ENCODE results near the gene SLIT1.
A peak's percentile ranks its signal among the peaks of the same experiment; 100 is the strongest.

Gene SLIT1

DNA sequence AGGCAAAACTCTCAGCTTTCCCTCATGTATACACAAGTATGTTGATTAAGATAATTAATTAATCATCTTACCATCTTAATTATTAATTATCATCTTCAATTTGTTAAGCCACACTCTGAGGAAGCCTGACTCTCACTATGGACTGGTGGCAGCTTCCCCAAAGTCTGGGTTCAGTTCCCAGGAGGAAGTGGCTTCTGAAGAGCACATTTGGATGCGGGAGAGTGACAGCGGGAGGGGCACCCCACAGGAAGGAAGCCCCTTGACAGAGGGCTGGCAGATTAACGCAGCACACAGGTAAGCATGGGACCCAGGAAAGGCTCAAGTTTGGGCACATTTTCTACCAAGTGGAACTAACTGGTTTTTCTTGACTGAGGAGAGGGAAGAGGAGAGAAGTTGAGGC is 13.4 kb upstream of the SLIT1 start:
- DNase-seq: no peak

DNA sequence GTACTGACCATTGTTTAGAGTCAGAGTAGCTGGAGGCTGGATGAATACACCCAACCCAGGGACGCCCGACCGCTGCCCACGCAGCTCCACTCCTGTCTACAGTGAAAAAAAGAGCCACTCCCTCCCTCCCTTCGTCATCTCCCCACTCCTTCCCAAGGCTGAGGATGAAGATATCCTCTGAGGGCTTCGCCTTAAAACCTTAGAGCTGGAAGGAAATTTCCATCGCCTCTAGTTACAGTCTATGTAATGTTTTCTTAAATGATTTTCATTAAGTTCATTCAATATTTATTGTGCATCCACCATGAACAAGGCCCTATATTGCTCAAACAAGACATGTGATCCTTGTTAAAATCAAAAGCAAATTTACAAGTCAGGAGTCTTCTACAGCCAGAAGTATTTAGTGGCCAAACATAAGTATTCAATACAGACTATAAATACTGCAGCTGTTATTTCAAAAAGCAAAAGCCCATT is 11.3 kb upstream of the SLIT1 start:
- no peak for DNase-seq

DNA sequence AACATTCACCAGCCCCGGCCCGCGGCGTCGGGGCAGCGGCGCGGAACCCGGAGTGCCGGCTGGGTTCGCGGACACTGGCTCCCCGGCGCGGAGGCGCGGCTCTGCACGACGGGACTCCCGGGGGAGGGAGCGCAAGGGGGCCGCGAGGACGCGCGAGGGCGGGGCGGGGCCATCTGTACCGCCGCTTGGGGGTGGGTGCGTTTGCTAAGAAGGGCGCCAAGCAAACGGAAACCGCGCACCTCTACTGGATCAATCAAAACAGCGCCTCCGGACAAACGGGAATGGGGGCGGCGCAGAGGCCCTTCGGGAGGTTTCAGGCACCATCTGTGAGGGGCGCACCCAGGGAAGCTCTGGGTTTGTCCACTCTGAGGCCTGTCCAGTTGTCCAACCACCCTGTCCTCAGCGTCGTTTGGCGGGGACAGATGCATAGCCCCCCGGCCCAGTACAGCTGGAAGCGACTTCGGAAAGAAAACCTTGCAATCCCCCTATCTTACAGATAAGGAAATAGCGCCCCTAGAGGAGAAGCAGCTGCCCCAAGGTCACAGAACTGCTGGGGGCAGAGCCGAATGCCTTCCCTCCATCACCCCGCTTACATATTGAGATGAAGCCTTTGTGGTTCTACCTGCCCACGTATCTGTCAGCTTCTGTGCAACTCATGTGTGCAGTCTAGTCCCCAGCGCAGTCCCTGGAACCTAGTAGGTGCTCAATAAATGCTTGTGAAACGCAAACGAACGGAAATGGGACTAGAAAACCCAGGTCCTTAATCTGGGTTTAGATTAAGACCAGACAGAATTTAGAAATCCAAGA is 10.7 kb upstream of the SLIT1 start:
- DNase-seq: peak; percentile 79

DNA sequence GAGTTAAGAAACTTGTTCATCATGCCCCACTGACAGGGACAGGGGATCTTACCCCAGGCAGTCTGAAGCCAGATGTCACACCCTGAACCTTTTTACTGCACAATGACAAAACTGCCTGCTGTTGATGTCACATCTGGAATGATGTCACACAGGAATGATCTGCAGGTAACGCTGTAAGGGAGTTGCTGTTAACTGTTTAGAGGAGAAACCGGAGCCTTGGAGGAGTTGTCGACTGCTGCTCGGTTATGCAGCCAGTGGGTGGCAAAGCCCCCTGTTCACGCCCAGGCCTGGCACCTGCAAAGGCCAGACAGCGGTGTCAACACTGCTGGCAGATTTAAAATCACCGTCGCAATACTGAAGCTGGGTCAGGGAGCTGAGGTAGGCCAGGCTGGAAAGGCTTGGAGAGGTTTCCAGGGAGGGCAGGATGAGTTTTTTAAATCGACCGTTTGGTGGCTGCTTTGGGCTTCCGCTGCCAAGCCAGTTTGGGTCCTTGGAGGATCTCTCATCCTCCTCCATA is 10.0 kb upstream of the SLIT1 start:
- DNase-seq: no peak

GRCh38 chr10:97192952-97193435 is 7.2 kb upstream of the SLIT1 start:
- DNase-seq: no peak

- no peak for DNase-seq
These were observed 4.7 kb upstream of the SLIT1 start for GRCh38 chr10:97190450-97190849.

- DNase-seq: peak; percentile 80
These were observed 2.5 kb upstream of the SLIT1 start for GRCh38 chr10:97188261-97188711.

DNA sequence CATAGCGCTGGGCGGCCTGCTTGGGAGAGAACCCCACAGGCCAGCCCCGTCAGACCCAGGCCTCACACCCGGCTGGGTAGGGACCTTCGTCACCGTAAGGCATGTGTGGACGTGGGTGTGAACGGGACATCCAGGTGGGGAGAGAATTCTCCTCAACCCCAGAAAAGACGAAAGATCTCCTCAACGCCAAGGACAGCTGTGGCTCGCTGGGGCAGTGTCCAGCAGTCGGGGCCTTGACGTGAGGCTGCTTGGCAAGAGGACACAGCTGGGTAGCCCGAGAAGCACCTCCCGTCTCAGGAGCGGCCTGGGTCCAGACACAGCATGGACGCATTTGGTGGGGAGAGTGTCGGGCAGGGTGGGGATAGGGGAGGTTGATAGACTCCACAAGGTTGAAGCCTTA is 1.2 kb upstream of the SLIT1 start:
- no peak for DNase-seq

GRCh38 chr10:97184971-97185325 is 811 bp downstream of the SLIT1 start:
- DNase-seq: no peak

DNA sequence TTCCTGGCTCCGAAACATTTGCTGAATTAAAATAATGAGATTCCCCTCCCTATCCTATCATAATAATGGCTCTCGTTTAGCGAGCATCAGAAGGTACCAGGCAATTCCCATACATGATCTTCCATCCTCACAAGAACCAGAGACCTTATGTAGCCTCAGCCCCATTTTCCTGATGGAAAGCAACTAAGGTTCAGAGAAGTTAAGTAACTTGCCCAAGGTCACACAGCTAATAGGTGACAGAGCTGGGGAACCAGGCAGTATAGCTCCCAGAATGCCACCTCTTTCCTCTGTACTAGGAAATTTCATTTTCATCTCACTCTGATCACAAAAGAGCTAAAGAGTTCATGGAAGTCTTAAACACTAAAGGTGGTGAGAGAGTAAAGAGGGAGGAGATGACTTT is 2.4 kb downstream of the SLIT1 start:
- DNase-seq: no peak

GRCh38 chr10:97182288-97182990 is 3.3 kb downstream of the SLIT1 start:
- DNase-seq: no peak

DNA sequence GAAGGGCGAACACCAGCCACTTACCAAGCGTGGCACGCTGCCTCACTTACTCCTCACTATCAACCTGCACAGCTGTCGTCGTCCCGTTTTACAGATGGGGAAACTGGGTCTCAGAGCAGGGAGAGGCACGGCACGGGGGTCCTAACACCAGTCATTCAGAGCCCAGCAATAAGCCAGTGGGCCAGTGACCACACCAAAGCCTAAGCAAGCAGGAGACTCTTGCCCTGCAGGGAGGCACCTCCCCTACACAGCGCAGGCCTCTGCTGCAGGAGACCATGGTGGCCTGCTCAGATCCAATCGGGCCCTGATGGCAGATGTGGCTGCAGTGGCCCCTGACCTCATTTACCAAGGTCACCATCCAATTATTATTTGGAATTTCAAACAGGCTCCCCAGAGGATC is 4.8 kb downstream of the SLIT1 start:
- DNase-seq: no peak

GRCh38 chr10:97180363-97180755 is 5.4 kb downstream of the SLIT1 start:
- DNase-seq: no peak

DNA sequence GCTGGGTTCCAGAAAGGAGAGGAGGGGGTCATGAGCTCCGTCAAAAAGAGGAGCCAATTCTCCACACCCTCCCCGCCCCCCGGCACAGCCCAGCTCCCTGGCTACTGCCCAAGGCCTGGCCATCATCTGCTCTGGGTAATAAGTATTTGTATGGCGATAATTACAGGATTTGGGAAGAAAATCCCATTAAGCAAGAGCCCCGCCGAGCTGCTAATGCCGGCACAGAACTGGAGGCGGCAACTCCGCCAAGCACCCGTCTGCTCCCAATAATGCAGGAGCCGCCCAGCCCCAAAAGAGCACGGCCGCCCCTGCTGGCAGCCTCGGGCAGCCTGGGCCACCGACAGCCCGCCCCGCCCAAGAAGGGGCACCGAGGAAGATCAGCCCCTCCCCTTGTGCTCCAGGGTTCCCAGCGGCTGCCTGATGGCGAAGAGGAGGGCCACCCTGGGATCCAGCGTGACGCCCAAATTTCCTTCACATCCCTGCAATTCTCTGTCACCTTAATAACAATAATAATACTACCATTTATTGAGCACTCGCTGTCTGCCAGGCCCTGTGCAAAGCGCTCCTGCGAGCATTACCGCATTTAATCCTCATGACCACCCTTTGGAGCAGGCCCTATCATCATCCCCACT is 5.9 kb downstream of the SLIT1 start:
- DNase-seq: peak; percentile 77

DNA sequence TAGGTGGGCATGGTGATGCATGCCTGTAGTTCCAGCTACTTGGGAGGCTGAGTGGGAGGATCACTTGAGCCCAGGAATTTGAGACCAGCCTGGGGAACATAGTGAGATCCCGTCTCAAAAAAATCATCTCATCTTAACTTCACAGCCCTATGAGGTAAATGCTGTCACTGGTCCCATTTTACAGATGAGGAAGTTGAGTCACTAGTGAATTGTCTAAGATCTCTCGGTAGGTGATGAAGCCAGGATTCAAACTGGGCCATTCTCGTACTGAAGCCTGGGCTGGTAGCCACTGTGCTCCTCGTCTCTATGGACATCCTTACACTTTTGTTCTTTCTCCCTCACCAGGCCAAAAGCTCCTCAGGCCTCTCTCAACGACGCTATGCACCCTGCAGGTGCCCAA is 6.4 kb downstream of the SLIT1 start:
- DNase-seq: no peak

DNA sequence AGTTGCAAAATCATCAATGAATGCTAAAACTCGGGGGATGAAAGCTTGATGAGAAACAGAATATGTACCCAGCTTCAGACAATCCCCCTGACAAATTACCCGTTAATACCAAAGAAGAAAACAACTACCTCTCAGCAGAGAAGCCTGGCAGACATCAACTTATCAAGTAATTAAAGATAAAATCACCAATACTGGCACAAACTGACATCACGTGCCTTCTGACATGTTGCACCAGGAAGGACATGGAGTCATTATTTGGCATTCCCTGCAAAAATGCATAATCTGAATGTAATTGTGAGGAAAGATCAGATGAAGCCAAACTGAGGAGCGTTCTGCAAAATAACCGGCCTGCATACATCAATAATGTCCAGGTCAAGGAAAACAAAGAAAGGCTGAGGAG is 7.7 kb downstream of the SLIT1 start:
- DNase-seq: no peak

DNA sequence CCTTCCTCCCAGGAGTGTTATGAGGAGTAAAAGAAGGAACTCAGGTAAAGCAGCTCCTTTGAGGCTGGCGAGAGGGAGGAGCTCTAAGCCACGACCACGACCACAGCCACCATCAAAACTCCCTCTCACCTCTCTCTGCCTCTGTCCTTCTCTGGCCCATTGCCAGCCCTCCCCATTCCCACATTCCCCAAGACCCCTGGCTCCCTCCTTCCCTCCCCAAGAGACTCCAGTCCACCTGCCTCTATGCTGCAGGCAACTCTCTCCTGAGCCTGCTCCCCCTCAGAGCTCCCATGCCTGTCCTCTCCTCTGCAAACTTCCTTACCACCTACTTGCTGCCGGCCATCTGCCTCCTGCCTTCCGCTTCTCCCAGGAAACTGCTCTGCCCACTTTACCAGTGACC is 9.5 kb downstream of the SLIT1 start:
- no peak for DNase-seq

DNA sequence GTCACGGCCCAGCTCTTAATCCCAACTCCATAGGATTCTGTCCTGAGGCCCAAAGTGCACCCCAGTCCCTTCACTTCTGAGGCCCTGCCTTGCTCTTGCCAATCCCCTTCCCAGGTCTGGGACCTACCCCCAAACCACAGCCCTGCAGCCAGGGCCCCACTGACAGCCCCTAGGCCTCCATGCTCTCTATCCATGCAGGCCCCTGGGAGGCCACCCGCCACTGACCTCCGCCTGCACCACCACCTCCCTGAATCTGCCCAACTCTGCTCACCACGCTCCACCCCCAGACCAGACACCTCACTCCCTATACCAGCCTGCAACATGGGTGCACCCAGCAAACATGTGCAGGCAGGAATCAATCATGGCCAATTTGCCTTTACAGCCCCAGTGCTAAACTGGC is 10.2 kb downstream of the SLIT1 start:
- no peak for DNase-seq

- DNase-seq: no peak
These were observed 10.8 kb downstream of the SLIT1 start for GRCh38 chr10:97174941-97175340.

GRCh38 chr10:97174276-97174775 is 11.4 kb downstream of the SLIT1 start:
- no peak for DNase-seq

DNA sequence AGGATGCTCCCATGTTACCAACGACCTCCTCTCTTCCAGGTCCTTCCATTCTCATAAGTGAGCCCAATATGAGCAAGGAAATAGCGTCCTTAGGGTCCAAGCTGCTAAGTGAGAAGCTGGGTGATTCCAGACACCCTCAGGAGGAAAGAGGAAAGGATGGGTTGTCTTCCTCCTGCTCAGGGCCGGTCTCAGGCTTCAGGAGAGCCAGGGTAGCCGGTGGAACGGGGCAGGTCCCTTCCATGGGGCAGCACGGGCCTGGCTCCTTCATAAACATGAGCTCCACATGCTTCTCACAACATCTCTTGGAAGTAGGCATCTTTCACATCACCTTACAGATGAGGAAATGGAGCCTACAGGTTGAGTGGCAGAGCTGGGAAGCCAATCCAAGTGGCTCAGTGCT is 12.7 kb downstream of the SLIT1 start:
- no peak for DNase-seq

DNA sequence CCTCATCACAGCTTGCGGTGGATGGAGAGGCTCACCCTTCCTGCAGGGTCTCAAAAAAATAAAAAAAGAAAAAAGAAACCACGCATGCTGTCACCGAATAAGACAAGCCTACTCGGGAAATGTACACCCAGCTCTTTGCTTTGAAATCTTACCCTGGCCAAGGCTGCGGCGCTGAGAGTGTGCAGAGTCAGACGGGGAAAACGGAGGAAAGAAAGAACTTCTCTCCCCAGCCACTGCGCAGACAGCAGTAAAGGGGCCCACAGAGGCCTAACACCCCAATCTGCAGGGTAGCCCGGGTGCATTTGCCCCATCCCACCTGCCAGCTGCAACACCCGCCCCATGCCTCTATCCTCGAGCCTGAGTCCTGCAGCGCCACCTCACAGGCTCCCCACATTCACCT is 14.8 kb downstream of the SLIT1 start:
- DNase-seq: no peak

GRCh38 chr10:97169911-97170693 is 15.7 kb downstream of the SLIT1 start:
- DNase-seq: no peak

Measured in NCI-H1092 (cell line).